ENCODE measurements around the gene TKTL1.

DNA sequence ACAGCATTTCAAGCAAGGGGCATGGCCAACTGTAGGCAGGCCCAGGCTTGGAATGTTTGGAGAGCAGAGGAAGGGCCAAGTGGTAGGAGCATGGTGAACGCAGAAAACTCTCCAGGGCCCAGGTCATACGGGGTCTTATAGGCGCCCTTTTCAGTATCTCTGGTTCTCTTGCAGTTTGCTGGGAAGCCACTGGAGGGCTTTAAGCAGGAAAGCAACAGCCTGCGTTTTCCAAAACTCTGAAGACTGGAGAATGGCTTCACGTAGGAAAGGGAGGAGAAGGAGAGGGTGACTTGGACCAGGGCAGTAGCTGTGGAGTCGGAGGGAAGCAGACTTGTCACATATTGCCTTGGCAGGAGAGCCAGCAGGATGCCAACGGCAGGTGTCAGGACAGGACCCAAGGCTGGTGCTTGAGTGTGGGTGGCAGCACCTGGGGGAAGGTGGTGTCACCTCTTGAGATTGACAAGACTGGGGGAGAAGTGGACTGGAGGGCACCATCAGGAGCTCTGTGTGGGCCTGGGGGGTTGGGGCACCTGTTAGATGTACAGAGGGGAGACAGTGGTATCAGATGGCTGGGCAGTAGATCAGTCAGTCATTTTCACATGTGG is 21.9 kb downstream of the TKTL1 start:
- TF ChIP-seq, protein P1, sequence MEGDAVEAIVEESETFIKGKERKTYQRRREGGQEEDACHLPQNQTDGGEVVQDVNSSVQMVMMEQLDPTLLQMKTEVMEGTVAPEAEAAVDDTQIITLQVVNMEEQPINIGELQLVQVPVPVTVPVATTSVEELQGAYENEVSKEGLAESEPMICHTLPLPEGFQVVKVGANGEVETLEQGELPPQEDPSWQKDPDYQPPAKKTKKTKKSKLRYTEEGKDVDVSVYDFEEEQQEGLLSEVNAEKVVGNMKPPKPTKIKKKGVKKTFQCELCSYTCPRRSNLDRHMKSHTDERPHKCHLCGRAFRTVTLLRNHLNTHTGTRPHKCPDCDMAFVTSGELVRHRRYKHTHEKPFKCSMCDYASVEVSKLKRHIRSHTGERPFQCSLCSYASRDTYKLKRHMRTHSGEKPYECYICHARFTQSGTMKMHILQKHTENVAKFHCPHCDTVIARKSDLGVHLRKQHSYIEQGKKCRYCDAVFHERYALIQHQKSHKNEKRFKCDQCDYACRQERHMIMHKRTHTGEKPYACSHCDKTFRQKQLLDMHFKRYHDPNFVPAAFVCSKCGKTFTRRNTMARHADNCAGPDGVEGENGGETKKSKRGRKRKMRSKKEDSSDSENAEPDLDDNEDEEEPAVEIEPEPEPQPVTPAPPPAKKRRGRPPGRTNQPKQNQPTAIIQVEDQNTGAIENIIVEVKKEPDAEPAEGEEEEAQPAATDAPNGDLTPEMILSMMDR (IDR thresholded peaks at IDR 0.05) = peak; percentile 48
- no peak for TF ChIP-seq EZH2 (IDR thresholded peaks at IDR 0.05)
- no peak for TF ChIP-seq EZH2phosphoT487 (IDR thresholded peaks at IDR 0.05)

Data from neural progenitor cell (in vitro differentiated cells).